ENCODE measurements around the gene ARHGAP26.

DNA sequence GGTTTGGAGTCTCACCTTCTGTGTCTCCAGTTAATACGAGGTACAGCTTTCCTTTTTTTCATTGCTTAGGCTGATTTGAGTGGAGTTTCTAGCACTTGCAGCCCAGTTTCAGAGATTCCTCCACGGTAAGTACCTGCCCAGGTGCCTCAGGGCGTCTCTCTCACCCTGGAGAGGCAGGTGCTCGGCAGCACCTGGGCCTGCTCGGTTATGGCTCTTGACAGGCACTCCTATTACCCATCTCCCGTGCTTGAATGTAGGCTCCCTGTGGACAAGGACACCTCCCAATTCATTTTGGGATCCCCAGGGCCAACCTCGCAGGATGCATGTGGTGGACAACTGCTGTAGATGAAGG lies 489.1 kb downstream of the ARHGAP26 start:
- TF ChIP-seq BHLHE40 (IDR thresholded peaks at IDR 0.05; ENCODE audit: low read depth, low read length) (no peak), RFX5 (IDR thresholded peaks at IDR 0.05; ENCODE audit: low read depth, low read length) (no peak), MAFK (IDR thresholded peaks at IDR 0.05; ENCODE audit: low read depth, low read length) (no peak), POLR2A (IDR thresholded peaks at IDR 0.05; ENCODE audit: low read depth, low read length) (no peak), SMC3 (IDR thresholded peaks at IDR 0.05; ENCODE audit: low read depth, low read length) (no peak), RAD21 (IDR thresholded peaks at IDR 0.05; ENCODE audit: low read length) (no peak), RCOR1 (IDR thresholded peaks at IDR 0.05; ENCODE audit: insufficient replicate concordance, low read length) (no peak), CEBPB (IDR thresholded peaks at IDR 0.05; ENCODE audit: low read depth, low read length) (no peak), MAZ (IDR thresholded peaks at IDR 0.05; ENCODE audit: borderline replicate concordance, low read depth, low read length) (no peak), MXI1 (IDR thresholded peaks at IDR 0.05; ENCODE audit: borderline replicate concordance, low read depth, low read length) (no peak), CHD1 (IDR thresholded peaks at IDR 0.05; ENCODE audit: low read depth, low read length) (no peak)
- TF ChIP-seq, protein P1, sequence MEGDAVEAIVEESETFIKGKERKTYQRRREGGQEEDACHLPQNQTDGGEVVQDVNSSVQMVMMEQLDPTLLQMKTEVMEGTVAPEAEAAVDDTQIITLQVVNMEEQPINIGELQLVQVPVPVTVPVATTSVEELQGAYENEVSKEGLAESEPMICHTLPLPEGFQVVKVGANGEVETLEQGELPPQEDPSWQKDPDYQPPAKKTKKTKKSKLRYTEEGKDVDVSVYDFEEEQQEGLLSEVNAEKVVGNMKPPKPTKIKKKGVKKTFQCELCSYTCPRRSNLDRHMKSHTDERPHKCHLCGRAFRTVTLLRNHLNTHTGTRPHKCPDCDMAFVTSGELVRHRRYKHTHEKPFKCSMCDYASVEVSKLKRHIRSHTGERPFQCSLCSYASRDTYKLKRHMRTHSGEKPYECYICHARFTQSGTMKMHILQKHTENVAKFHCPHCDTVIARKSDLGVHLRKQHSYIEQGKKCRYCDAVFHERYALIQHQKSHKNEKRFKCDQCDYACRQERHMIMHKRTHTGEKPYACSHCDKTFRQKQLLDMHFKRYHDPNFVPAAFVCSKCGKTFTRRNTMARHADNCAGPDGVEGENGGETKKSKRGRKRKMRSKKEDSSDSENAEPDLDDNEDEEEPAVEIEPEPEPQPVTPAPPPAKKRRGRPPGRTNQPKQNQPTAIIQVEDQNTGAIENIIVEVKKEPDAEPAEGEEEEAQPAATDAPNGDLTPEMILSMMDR (conservative IDR thresholded peaks at IDR 0.05; ENCODE audit: low read depth, low read length) = no peak
- TF ChIP-seq, protein P2, sequence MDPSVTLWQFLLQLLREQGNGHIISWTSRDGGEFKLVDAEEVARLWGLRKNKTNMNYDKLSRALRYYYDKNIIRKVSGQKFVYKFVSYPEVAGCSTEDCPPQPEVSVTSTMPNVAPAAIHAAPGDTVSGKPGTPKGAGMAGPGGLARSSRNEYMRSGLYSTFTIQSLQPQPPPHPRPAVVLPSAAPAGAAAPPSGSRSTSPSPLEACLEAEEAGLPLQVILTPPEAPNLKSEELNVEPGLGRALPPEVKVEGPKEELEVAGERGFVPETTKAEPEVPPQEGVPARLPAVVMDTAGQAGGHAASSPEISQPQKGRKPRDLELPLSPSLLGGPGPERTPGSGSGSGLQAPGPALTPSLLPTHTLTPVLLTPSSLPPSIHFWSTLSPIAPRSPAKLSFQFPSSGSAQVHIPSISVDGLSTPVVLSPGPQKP (IDR thresholded peaks at IDR 0.05; ENCODE audit: borderline replicate concordance, low read depth, low read length) = no peak
- TF ChIP-seq, protein P3, sequence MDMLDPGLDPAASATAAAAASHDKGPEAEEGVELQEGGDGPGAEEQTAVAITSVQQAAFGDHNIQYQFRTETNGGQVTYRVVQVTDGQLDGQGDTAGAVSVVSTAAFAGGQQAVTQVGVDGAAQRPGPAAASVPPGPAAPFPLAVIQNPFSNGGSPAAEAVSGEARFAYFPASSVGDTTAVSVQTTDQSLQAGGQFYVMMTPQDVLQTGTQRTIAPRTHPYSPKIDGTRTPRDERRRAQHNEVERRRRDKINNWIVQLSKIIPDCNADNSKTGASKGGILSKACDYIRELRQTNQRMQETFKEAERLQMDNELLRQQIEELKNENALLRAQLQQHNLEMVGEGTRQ (IDR thresholded peaks at IDR 0.05; ENCODE audit: low read depth, low read length) = no peak
